NCI-H748 treated with DMSO at 0.1 percent for 48 hours (cell line): ENCODE results near the gene COL18A1.

Source experiments
- DNase-seq: peaks from one replicate; lab custom pipeline; 2025; lab: John Stamatoyannopoulos, UW

COL18A1 gene

GRCh38 chr21:45535341-45536081 lies 130.5 kb downstream of the COL18A1 start:
- no peak for DNase-seq

GRCh38 chr21:45536301-45537081 lies 131.5 kb downstream of the COL18A1 start:
- DNase-seq = no peak

- DNase-seq = no peak
These were observed 132.3 kb downstream of the COL18A1 start for GRCh38 chr21:45537111-45537745.

GRCh38 chr21:45537746-45538291 lies 132.9 kb downstream of the COL18A1 start:
- DNase-seq = no peak

GRCh38 chr21:45538381-45539045 lies 133.5 kb downstream of the COL18A1 start:
- no peak for DNase-seq

GRCh38 chr21:45539046-45539795 lies 134.3 kb downstream of the COL18A1 start:
- DNase-seq = no peak

- DNase-seq = no peak
These were observed 135.0 kb downstream of the COL18A1 start for GRCh38 chr21:45539796-45540600.

- no peak for DNase-seq
These were observed 135.6 kb downstream of the COL18A1 start for GRCh38 chr21:45540601-45540970.

- no peak for DNase-seq
These were observed 136.5 kb downstream of the COL18A1 start for GRCh38 chr21:45541221-45542039.

GRCh38 chr21:45542242-45542666 lies 137.3 kb downstream of the COL18A1 start, which contains the start of gene SLC19A1:
TSS of gene SLC19A1 (minus strand) at chr21:45542440. CDS start at chr21:45537959, 4,481 bp downstream.
- peak; percentile 8 for DNase-seq

GRCh38 chr21:45542667-45543370 lies 137.9 kb downstream of the COL18A1 start:
- DNase-seq = no peak

- no peak for DNase-seq
These were observed 138.4 kb downstream of the COL18A1 start for GRCh38 chr21:45543371-45543709.

- DNase-seq = no peak
These were observed 138.9 kb downstream of the COL18A1 start for GRCh38 chr21:45543710-45544448.

GRCh38 chr21:45544449-45545235 lies 139.7 kb downstream of the COL18A1 start:
- no peak for DNase-seq

GRCh38 chr21:45545236-45545570 lies 140.2 kb downstream of the COL18A1 start:
- DNase-seq = no peak

- no peak for DNase-seq
These were observed 140.9 kb downstream of the COL18A1 start for GRCh38 chr21:45545691-45546531.
